Measurements from ENCODE around the gene SCAANT1. TPM values are rescaled to one million over a fixed set of nuclear protein-coding genes. Genes with fewer than 3 reads are reported as not detected.

The SCAANT1 gene
- total RNA-seq, 2 donors from 2014 or later: not detected

DNA sequence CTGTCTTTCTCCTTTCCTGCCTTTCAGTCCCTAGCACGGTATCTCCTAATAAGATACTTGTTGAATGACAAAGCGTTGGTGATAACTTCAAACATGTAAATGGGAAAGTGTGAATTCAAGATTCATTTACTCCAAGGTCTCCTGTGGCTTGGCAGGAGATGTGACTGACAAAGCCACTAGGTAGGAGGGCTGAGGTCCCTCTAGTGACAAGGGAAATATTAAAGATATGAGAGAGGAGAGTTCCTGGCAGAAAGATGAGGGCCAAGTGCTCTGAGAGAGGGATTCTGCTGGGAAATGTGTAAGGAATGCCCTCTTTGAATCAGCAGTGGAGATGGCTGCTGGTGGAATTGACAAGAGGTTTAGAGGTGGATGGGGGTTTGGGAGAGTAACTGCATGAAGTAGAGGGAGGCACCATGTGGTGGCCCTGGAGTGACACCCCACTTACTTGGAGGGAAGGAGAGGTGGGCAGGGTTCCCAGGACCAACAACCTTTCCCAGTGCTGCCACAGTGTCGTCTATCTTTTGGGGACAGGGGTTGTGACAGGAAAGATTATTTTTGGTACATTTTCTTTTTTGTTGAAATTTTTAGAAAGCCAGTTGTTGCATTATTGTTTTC is 43.0 kb upstream of the SCAANT1 start:
- intact Hi-C loops (cut with DNase I): no loop called here
- Histone ChIP-seq H3K4me3 (no peak overlapping the region), H3K36me3 (no peaks in the 10 kb centered on the region), H3K9ac (ENCODE audit: low read depth in 2 of 2, low read length in 2 of 2) (no peak overlapping the region), H3K27me3 (no peaks in the 10 kb centered on the region), H3K9me3 (no peaks in the 10 kb centered on the region), H3K4me1 (peaks cover 3% of the 10 kb centered on the region), H3K27ac (no peak overlapping the region)
- DNase-seq: no peak
- TF ChIP-seq, protein P1, sequence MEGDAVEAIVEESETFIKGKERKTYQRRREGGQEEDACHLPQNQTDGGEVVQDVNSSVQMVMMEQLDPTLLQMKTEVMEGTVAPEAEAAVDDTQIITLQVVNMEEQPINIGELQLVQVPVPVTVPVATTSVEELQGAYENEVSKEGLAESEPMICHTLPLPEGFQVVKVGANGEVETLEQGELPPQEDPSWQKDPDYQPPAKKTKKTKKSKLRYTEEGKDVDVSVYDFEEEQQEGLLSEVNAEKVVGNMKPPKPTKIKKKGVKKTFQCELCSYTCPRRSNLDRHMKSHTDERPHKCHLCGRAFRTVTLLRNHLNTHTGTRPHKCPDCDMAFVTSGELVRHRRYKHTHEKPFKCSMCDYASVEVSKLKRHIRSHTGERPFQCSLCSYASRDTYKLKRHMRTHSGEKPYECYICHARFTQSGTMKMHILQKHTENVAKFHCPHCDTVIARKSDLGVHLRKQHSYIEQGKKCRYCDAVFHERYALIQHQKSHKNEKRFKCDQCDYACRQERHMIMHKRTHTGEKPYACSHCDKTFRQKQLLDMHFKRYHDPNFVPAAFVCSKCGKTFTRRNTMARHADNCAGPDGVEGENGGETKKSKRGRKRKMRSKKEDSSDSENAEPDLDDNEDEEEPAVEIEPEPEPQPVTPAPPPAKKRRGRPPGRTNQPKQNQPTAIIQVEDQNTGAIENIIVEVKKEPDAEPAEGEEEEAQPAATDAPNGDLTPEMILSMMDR (IDR thresholded peaks at IDR 0.05): no peak

DNA sequence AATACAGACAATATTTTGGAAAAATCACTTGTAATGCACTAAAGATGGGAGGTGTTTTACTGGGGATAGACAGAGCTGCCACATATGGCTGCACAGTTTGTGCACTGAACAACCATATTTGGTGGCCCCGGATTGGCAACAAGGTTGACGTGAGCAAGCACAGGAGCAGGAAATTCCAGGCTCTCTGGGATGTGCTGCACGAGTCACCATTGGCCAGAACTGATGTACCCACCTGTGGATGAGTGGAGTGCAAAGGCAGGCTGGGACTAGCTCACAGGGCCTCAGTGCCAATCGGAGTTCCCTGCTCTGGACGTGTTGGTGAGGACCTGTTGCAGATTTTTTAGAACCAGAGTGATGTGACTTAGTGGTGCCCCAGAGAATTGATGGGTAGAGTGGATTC is 42.0 kb upstream of the SCAANT1 start:
- Histone ChIP-seq H3K27ac (no peak overlapping the region), H3K4me1 (peaks cover 3% of the 10 kb centered on the region)

DNA sequence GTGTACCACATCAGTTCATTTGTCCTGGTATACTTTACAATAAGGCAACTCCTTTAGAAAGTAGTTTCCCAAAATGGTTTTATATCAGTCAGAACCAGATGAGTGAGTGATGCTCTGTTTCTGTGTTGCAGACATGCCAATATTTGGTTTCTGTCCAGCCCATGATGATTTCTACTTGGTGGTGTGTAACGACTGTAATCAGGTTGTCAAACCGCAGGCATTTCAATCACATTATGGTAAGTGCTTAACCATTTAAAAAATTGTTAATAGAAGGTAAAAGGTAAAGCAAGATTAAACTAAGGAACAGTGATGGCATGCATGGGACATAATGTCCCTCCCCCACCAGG is 40.0 kb upstream of the SCAANT1 start:
- Histone ChIP-seq H3K4me1 (peaks cover 3% of the 10 kb centered on the region), H3K36me3 (no peaks in the 10 kb centered on the region), H3K9ac (ENCODE audit: low read depth in 2 of 2, low read length in 2 of 2) (no peak overlapping the region), H3K4me3 (no peak overlapping the region), H3K27me3 (no peaks in the 10 kb centered on the region), H3K27ac (no peak overlapping the region), H3K9me3 (no peaks in the 10 kb centered on the region)
- no peak for DNase-seq
- TF ChIP-seq, protein P1 (IDR thresholded peaks at IDR 0.05): no peak
- intact Hi-C loops (cut with DNase I): no loop called here

More for the DNA sequence above, 42.0 kb upstream of the SCAANT1 start:
- no peak overlapping the region for H3K4me3 ChIP-seq
- no peaks in the 10 kb centered on the region for H3K27me3 ChIP-seq
- H3K36me3 ChIP-seq: no peaks in the 10 kb centered on the region
- no peak overlapping the region for H3K9ac ChIP-seq (ENCODE audit: low read depth in 2 of 2, low read length in 2 of 2)
- no peaks in the 10 kb centered on the region for H3K9me3 ChIP-seq
- no peak for DNase-seq
- TF ChIP-seq, protein P1 (IDR thresholded peaks at IDR 0.05): no peak
- intact Hi-C loops (cut with DNase I): no loop called here

DNA sequence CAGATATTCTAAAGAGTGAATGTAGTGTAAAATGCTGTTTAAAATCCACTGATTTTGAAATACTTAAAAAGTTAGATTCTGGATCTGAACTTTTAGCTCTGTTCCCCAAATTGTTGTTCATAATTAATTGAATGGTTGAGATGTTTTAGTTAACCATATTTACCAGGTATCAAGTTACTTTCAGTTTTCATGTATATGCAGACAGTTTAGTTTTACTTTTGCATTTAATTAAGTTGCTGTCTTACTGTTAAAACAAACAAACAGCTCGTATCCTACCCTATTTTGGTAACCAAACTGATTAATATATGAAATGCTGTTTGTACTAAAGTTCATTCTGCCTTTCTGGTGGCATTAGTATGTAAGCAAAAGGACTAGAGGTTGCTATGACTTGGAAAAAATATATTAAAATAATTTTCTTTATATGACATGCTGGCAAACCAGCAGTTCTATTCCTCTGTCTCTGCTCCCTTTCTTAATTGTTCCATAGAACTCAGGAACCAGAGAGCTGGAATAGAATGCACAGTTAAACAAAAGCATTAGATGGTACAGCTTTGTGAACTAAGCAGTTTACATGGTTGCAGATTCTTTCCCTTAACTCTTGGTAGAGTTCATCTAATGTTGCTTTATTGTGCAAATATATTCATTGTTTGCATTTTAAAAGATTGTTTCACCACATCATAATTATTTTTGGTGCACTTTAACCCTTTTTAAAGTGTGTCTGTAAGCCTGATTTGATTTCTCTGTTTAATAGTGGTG is 39.5 kb upstream of the SCAANT1 start:
- no peak overlapping the region for H3K27ac ChIP-seq
- peaks cover 3% of the 10 kb centered on the region for H3K4me1 ChIP-seq
- H3K9me3 ChIP-seq: no peaks in the 10 kb centered on the region
- intact Hi-C loops (cut with DNase I): no loop called here
- TF ChIP-seq, protein P1 (IDR thresholded peaks at IDR 0.05): no peak
- no peaks in the 10 kb centered on the region for H3K36me3 ChIP-seq
- no peaks in the 10 kb centered on the region for H3K27me3 ChIP-seq
- no peak overlapping the region for H3K9ac ChIP-seq (ENCODE audit: low read depth in 2 of 2, low read length in 2 of 2)
- no peak for DNase-seq
- no peak overlapping the region for H3K4me3 ChIP-seq

DNA sequence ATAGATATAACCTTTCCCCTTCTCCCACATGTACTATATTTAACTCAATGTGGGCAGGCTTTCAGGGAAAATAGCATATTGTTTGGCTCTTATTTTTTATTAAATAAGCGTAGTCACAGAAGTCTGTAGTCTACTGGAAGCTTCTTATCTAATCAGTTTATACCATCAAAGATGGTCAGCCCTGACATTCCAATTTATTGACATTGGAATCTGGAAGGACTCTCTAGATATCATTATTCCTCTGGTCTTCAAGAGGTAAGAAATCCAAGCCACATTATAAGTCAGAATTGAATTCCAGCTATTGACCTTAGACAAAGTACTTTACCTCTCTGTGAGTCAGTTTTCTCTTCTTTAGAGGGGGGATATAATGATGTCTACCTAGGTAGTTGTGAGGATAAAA is 38.5 kb upstream of the SCAANT1 start:
- no peak overlapping the region for H3K4me3 ChIP-seq
- no peak overlapping the region for H3K9ac ChIP-seq (ENCODE audit: low read depth in 2 of 2, low read length in 2 of 2)
- TF ChIP-seq, protein P1 (IDR thresholded peaks at IDR 0.05): no peak
- intact Hi-C loops (cut with DNase I): no loop called here
- H3K4me1 ChIP-seq: peaks cover 3% of the 10 kb centered on the region
- H3K9me3 ChIP-seq: no peaks in the 10 kb centered on the region
- H3K36me3 ChIP-seq: no peaks in the 10 kb centered on the region
- H3K27me3 ChIP-seq: no peaks in the 10 kb centered on the region
- no peak overlapping the region for H3K27ac ChIP-seq
- no peak for DNase-seq
